Peyer's patch (tissue), 4 donors: ENCODE results near the gene TIPRL. TPM values are rescaled to one million over a fixed set of nuclear protein-coding genes. Genes with fewer than 3 reads are reported as not detected.

Experiments used
- DNase-seq, 3 donors: peaks; one replicate each; pipeline ENCODE4 v3.0.0-alpha.2; 2017 to 2019
- H3K27ac ChIP-seq, 4 donors: fragments of 200-600 bp; sonication (generic); one replicate each; pipeline ENCODE4 v1.5.1; 2016 to 2019
- H3K27me3 ChIP-seq, 2 donors: fragments of 200-600 bp; sonication (generic); one replicate each; pipeline ENCODE4 v1.5.1; 2019
- H3K36me3 ChIP-seq, 3 donors: fragments of 200-600 bp; sonication (generic); one replicate each; pipeline ENCODE4 v1.5.1; 2016 to 2019
- H3K4me1 ChIP-seq, 4 donors: fragments of 200-600 bp; sonication (generic); one replicate each; pipeline ENCODE4 v1.5.1; 2016 to 2019
- H3K4me3 ChIP-seq, 4 donors: fragments of 200-600 bp; sonication (generic); 1 replicate in 3 of 4; 2 replicates in 1 of 4; pipeline ENCODE4 v1.5.1; 2016 to 2019; ENCODE audit warnings: mild to moderate bottlenecking in 1 of 4
- H3K9me3 ChIP-seq, 4 donors: fragments of 200-600 bp; sonication (generic); one replicate each; pipeline ENCODE4 v1.5.1; 2016 to 2019; ENCODE audit warnings: mild to moderate bottlenecking in 1 of 4
- POLR2A ChIP-seq, 2 donors: fragments of 450-650 bp; IDR thresholded peaks; one replicate each; pipeline ENCODE4 v1.5.1; 2017; ENCODE audit warnings: antibody characterized with exemption in 2 of 2, mild to moderate bottlenecking in 2 of 2, moderate library complexity in 2 of 2
- small RNA-seq, 2 donors: library from RNA; depleted of rRNA; stranded (forward); fragments of <200 nt; gene quantifications; one replicate each; pipeline ENCODE3, GENCODE V24; 2016
- total RNA-seq, 4 donors: library from RNA; depleted of rRNA; stranded (reverse); fragments of >200 nt; gene quantifications; one replicate each; pipeline ENCODE4 v1.1.0, GENCODE V29; 2016
- TF ChIP-seq, protein P1 (sequence below), 6 experiments: fragments of 450-650 bp in 4 of 6; fragments of 200-600 bp in 2 of 6; sonication (generic) in 1 of 6; IDR thresholded peaks; one replicate each; pipeline ENCODE4 v1.5.1; 2017 to 2019; ENCODE audit warnings: antibody characterized with exemption in 6 of 6, mild to moderate bottlenecking in 3 of 6, moderate library complexity in 1 of 6

TIPRL gene
- total RNA-seq, 4 donors from 2014 or later, result 9.1 to 29.4 (median 16.8) TPM

DNA sequence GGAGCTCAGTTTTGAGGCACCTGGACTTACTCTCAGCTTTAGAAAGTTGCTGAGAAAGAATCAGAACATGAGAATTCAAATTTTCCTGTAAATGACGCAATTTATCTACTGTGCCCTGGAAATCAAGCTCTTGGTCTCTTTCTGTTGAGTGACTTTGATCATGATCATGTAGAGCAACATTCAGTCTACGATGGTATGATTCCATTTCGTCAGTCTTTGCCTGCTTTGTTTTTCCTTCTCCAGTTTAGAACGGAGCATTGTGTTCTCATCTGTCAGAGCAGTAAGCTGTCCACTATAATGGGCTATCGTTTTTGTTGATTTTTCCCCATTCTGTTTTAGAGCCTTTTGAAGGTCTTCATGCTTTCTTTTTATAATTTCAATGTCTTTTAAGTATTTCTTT lies 67.7 kb downstream of the TIPRL start:
- Histone ChIP-seq H3K36me3 (peaks cover 0 to 68% (median 0%) of the 10 kb centered on the region in 3 donors), H3K4me3 (no peak overlapping the region), H3K4me1 (peaks cover 0 to 19% (median 0%) of the 10 kb centered on the region in 4 donors)

More for the DNA sequence above, 67.7 kb downstream of the TIPRL start:
- Histone ChIP-seq H3K27ac (no peak overlapping the region), H3K27me3 (no peaks in the 10 kb centered on the region), H3K9me3 (no peaks in the 10 kb centered on the region)
- DNase-seq, result no peak
- no peak for TF ChIP-seq POLR2A (IDR thresholded peaks at IDR 0.05)
- TF ChIP-seq, protein P1, sequence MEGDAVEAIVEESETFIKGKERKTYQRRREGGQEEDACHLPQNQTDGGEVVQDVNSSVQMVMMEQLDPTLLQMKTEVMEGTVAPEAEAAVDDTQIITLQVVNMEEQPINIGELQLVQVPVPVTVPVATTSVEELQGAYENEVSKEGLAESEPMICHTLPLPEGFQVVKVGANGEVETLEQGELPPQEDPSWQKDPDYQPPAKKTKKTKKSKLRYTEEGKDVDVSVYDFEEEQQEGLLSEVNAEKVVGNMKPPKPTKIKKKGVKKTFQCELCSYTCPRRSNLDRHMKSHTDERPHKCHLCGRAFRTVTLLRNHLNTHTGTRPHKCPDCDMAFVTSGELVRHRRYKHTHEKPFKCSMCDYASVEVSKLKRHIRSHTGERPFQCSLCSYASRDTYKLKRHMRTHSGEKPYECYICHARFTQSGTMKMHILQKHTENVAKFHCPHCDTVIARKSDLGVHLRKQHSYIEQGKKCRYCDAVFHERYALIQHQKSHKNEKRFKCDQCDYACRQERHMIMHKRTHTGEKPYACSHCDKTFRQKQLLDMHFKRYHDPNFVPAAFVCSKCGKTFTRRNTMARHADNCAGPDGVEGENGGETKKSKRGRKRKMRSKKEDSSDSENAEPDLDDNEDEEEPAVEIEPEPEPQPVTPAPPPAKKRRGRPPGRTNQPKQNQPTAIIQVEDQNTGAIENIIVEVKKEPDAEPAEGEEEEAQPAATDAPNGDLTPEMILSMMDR (IDR thresholded peaks at IDR 0.05), result no peak

Small RNA genes lying within 50 kb of the gene (small RNA-seq; reads per million reads assigned to genes)
- 0 reads per million in 2 donors for gene AL021397.1

Other genes with a start within 250 kb of the TIPRL start
- 100 to 1,000 TPM; 106 to 139 (median 114) TPM for gene DCAF6, start 242.3 kb upstream of the TIPRL start, total RNA-seq
- 10 to 100 TPM; 31.6 to 93.9 (median 61.6) TPM for gene MPC2, start 241.9 kb upstream of the TIPRL start, total RNA-seq
- gene GPR161, start 42.0 kb upstream of the TIPRL start, total RNA-seq, result 1 to 10 TPM in 3 of 4 donors, under 1 TPM in 1; 0.35 to 2.3 (median 1.8) TPM
- gene SFT2D2, start 47.0 kb downstream of the TIPRL start, total RNA-seq, result 10 to 100 TPM; 19.0 to 49.6 (median 38.5) TPM
- 1 to 10 TPM in 3 of 4 donors, under 1 TPM in 1; 0.76 to 2.5 (median 1.3) TPM for gene TBX19, start 101.9 kb downstream of the TIPRL start, total RNA-seq